Colonic mucosa (tissue), 4 donors: ENCODE results near the gene TENM4. TPM values are rescaled to one million over a fixed set of nuclear protein-coding genes. Genes with fewer than 3 reads are reported as not detected.

Experiments used
- DNase-seq: peaks from one replicate; pipeline ENCODE4 v3.0.0-alpha.2; 2020
- H3K27ac ChIP-seq: fragments of 200-600 bp; one replicate; pipeline ENCODE4 v1.8.0; 2021
- H3K27me3 ChIP-seq: fragments of 200-600 bp; one replicate; pipeline ENCODE4 v1.8.0; 2021
- H3K36me3 ChIP-seq: fragments of 200-600 bp; one replicate; pipeline ENCODE4 v1.8.0; 2021
- H3K4me1 ChIP-seq: fragments of 200-600 bp; one replicate; pipeline ENCODE4 v1.8.0; 2021; ENCODE audit warnings: mild to moderate bottlenecking
- H3K4me3 ChIP-seq: fragments of 200-600 bp; one replicate; pipeline ENCODE4 v1.8.0; 2021
- H3K9ac ChIP-seq, 2 donors: one replicate each; pipeline ENCODE4 v1.7.0; 2013; ENCODE audit warnings: control low read depth in 2 of 2, low read depth in 2 of 2, low read length in 2 of 2
- H3K9me3 ChIP-seq: fragments of 200-600 bp; one replicate; pipeline ENCODE4 v1.8.0; 2021
- intact Hi-C: fragments of 100-400 bp; cut with DNase I; formaldehyde crosslinking; loops from one replicate; pipeline ENCODE4 v1.14.1; 2022
- total RNA-seq, 2 donors: library from RNA; stranded (reverse); fragmentation: NEBNext Ultra II Directional in 1 of 2; extraction: Animal tissue kit (Norgen Biotek cat#: 25700) in 1 of 2; gene quantifications; one replicate each; pipeline ENCODE4 v1.2.1, GENCODE V29; 2021
- TF ChIP-seq, protein P1 (sequence below): fragments of 200-600 bp; IDR thresholded peaks from one replicate; pipeline ENCODE4 v1.8.0; 2022; ENCODE audit warnings: antibody characterized with exemption, mild to moderate bottlenecking
- donor health status: healthy.
- donor health status: DM: no; HTN: no; CAD: no.
- donor health status: DM: no; HTN: no; CAD: no.

The TENM4 gene
- total RNA-seq, 2 donors from 2014 or later, result 0.48 to 1.2 TPM

DNA sequence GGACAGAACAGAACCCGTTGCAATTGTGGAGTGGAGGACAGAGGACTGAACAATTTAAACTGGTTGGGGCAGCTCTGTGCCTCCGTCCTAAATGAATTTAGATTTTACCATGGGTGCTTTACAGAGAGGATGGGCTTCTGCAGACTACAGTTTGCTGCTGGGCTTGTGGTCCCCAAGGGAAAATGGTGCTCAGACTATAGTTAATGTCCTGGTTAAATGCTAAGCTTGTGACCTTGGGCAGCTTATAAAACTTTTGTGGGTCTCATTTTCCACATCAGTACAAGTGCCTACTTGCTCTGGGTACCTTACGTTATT is 511.0 kb downstream of the TENM4 start:
- no peaks in the 10 kb centered on the region for H3K4me1 ChIP-seq
- H3K36me3 ChIP-seq, result no peaks in the 10 kb centered on the region
- H3K9me3 ChIP-seq, result no peaks in the 10 kb centered on the region
- H3K27ac ChIP-seq, result no peak overlapping the region
- no peaks in the 10 kb centered on the region for H3K27me3 ChIP-seq
- no peak overlapping the region for H3K9ac ChIP-seq
- no peak for DNase-seq
- H3K4me3 ChIP-seq, result no peak overlapping the region
- TF ChIP-seq, protein P1, sequence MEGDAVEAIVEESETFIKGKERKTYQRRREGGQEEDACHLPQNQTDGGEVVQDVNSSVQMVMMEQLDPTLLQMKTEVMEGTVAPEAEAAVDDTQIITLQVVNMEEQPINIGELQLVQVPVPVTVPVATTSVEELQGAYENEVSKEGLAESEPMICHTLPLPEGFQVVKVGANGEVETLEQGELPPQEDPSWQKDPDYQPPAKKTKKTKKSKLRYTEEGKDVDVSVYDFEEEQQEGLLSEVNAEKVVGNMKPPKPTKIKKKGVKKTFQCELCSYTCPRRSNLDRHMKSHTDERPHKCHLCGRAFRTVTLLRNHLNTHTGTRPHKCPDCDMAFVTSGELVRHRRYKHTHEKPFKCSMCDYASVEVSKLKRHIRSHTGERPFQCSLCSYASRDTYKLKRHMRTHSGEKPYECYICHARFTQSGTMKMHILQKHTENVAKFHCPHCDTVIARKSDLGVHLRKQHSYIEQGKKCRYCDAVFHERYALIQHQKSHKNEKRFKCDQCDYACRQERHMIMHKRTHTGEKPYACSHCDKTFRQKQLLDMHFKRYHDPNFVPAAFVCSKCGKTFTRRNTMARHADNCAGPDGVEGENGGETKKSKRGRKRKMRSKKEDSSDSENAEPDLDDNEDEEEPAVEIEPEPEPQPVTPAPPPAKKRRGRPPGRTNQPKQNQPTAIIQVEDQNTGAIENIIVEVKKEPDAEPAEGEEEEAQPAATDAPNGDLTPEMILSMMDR, result no peak
- intact Hi-C loops, result no loop called here

DNA sequence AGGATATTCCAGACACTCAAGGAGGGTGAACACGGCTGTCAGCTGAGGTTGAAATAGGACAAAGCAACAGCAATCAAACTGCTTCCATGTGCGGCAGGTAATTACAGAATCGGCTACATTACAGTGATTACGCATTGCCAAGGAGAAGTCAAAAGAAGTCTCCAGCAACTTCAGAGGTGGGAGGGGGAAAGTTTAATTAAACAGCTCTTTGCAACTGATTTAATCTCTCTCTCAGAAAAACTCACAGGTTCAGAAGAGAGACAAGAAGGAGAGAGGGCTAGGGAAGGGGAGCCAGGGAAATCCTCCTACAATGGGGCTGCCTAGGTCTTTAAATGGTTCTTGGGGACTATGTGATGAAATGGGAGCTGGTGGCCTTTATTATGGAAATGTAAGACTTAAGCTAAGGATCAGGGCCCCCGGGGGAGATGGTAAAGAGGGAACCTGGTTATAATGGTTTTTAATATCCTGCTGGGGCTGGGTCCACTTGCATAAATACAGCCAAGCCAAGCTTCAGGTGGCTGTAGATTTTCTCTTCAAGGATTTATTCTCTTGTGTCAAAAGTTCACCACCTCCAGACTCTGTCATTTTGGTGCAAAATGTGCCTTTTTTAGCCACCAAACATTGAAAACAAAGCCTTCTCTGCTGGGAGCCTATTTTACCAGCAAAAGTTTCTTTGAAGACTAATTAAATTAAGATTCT is 511.5 kb downstream of the TENM4 start:
- Histone ChIP-seq H3K9ac (no peak overlapping the region), H3K4me3 (no peak overlapping the region), H3K9me3 (no peaks in the 10 kb centered on the region), H3K27me3 (no peaks in the 10 kb centered on the region), H3K36me3 (no peaks in the 10 kb centered on the region), H3K27ac (no peak overlapping the region), H3K4me1 (no peaks in the 10 kb centered on the region)
- intact Hi-C loops, result no loop called here
- no peak for DNase-seq
- TF ChIP-seq, protein P1, result no peak

DNA sequence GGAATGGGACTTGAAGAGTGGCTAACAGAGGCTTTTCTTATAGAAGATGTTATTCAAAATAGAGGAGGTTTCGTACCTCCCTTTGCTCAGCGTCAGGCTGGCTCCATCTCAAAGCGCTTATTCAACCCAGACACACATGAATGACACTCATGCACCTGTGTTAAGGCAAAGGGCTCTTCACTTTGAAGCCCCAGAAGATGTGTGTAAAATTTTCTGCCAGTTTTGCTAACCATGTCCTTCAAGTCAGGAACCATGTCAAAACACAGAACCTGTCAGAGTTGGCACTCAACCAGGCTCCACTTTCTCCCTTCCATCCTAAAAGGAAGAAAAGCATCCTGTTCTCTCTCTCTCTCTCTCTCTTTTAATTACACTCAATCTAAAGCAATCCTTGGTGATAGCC is 513.3 kb downstream of the TENM4 start:
- H3K27me3 ChIP-seq, result no peaks in the 10 kb centered on the region
- no peak for DNase-seq
- H3K9ac ChIP-seq, result no peak overlapping the region
- no peak overlapping the region for H3K4me3 ChIP-seq
- no peak overlapping the region for H3K27ac ChIP-seq
- intact Hi-C loops, result no loop called here
- no peaks in the 10 kb centered on the region for H3K36me3 ChIP-seq
- H3K9me3 ChIP-seq, result no peaks in the 10 kb centered on the region
- TF ChIP-seq, protein P1, result no peak
- H3K4me1 ChIP-seq, result no peaks in the 10 kb centered on the region

DNA sequence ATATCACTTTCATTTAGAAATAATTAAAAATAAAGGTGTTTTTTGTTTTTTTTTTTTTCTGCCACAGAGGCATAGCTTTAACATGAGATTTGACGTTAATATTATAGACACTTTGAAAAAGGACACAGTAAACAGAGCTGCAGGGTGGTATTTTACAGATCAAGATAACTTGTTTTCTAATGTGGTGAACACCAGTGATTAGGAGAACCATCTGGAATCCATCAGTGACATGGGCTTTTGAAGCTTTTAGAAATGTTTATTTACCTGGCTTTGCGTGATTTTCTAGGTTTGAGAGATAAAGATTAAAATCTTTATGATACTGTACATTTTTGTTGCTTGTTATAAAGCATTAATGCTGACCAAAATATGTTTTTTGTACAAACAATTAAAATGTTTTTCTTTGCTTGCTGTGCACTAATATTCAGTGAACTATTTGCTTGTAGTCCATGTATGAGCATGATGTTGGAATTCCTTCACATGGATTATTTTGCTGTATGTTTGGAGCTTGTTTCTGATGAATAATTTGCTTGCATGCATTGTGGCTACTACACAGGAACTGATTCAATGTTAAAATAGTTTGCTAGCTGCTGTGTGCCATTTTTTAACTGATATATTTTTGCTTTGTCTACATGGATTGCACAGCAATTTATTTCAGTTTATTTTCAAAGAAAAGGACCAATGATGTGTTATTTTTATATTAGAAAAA is 514.0 kb downstream of the TENM4 start:
- Histone ChIP-seq H3K4me3 (no peak overlapping the region), H3K4me1 (no peaks in the 10 kb centered on the region), H3K9ac (no peak overlapping the region), H3K27ac (no peak overlapping the region), H3K27me3 (no peaks in the 10 kb centered on the region), H3K9me3 (no peaks in the 10 kb centered on the region), H3K36me3 (no peaks in the 10 kb centered on the region)
- intact Hi-C loops, result no loop called here
- no peak for DNase-seq
- TF ChIP-seq, protein P1, result no peak

DNA sequence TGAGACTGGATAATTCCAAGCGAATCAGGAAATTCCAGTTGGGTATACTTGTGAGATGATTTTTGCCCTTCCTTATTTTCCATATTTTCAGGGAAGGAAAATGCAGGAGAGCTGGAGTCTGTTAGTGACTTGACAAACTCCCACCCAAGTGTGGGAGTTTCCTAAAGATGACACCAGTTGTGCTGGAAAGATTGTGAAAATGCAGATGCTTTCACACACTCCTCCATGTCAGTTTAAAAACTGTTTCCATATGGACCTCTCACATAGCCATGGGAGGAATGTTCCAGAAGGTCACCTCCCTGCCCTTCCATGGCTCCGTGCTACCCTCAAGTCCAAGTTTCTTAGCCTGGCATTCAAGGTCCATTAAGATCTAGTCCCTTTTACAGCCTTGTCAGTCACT is 515.4 kb downstream of the TENM4 start:
- Histone ChIP-seq H3K27me3 (no peaks in the 10 kb centered on the region), H3K27ac (no peak overlapping the region), H3K9me3 (no peaks in the 10 kb centered on the region), H3K4me1 (no peaks in the 10 kb centered on the region), H3K36me3 (no peaks in the 10 kb centered on the region), H3K4me3 (no peak overlapping the region), H3K9ac (no peak overlapping the region)
- TF ChIP-seq, protein P1, result no peak
- no peak for DNase-seq
- intact Hi-C loops, result no loop called here
